Measurements from ENCODE around the gene CSHL1. TPM values are rescaled to one million over a fixed set of nuclear protein-coding genes. Genes with fewer than 3 reads are reported as not detected.
"Not testable (repeated sequence)": the region's sequence is repeated elsewhere in the genome, so short reads cannot be mapped to it uniquely, and the experiment has no call there.

CSHL1 gene
- polyA plus RNA-seq, 2 donors: not detected

GRCh38 chr17:63880706-63881105 is 30.4 kb downstream of the CSHL1 start:
- Histone ChIP-seq H3K4me3 (ENCODE audit: low read depth in 1 of 2, low read length in 2 of 2) (no peak overlapping the region), H3K27ac (ENCODE audit: low read depth in 2 of 2, low read length in 1 of 2) (no peak overlapping the region), H3K36me3 (ENCODE audit: control insufficient read depth in 2 of 2, insufficient read depth in 2 of 2, low read length in 1 of 2) (no peaks in the 10 kb centered on the region), H3K9me3 (ENCODE audit: control insufficient read depth in 2 of 2, insufficient read depth in 1 of 2, low read depth in 1 of 2, low read length in 1 of 2) (no peaks in the 10 kb centered on the region), H3K27me3 (ENCODE audit: control insufficient read depth in 1 of 2, insufficient read depth in 2 of 2, low read length in 2 of 2) (no peaks in the 10 kb centered on the region), H3K4me1 (ENCODE audit: control insufficient read depth in 2 of 2, insufficient read depth in 2 of 2, low read length in 1 of 2) (no peaks in the 10 kb centered on the region)
- 81 to 82% methylated on average over 12 of the region's 12 CpGs for WGBS, 2 donors

DNA sequence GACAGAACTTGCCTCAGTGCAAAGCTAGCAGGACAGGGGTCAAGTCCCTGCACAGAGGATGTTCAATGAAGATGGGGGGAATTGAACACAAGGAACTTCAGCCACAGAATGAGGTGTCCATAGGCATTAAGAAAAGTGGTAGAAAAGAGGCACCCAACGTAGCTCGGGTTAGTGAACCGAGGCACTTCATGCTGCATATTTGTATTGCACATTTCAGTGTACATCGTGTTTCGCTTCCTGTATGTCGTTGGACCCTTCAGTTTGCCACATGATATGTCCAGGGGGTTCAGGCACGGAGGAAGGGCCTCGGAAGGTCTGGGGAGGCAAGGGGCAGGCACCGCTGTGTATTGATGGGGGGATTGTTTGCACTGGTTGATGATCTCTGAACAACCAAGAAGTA is 32.6 kb downstream of the CSHL1 start:
- not testable (repeated sequence) for H3K36me3 ChIP-seq (ENCODE audit: control insufficient read depth in 2 of 2, insufficient read depth in 2 of 2, low read length in 1 of 2); H3K27ac ChIP-seq (ENCODE audit: low read depth in 2 of 2, low read length in 1 of 2); H3K4me1 ChIP-seq (ENCODE audit: control insufficient read depth in 2 of 2, insufficient read depth in 2 of 2, low read length in 1 of 2); H3K27me3 ChIP-seq (ENCODE audit: control insufficient read depth in 1 of 2, insufficient read depth in 2 of 2, low read length in 2 of 2); H3K4me3 ChIP-seq (ENCODE audit: low read depth in 1 of 2, low read length in 2 of 2); H3K9me3 ChIP-seq (ENCODE audit: control insufficient read depth in 2 of 2, insufficient read depth in 1 of 2, low read depth in 1 of 2, low read length in 1 of 2)
- WGBS, 2 donors: 82 to 91% methylated on average over 9 of the region's 9 CpGs

- H3K4me3 ChIP-seq (ENCODE audit: low read depth in 1 of 2, low read length in 2 of 2); H3K36me3 ChIP-seq (ENCODE audit: control insufficient read depth in 2 of 2, insufficient read depth in 2 of 2, low read length in 1 of 2); H3K9me3 ChIP-seq (ENCODE audit: control insufficient read depth in 2 of 2, insufficient read depth in 1 of 2, low read depth in 1 of 2, low read length in 1 of 2); H3K27ac ChIP-seq (ENCODE audit: low read depth in 2 of 2, low read length in 1 of 2); H3K4me1 ChIP-seq (ENCODE audit: control insufficient read depth in 2 of 2, insufficient read depth in 2 of 2, low read length in 1 of 2); H3K27me3 ChIP-seq (ENCODE audit: control insufficient read depth in 1 of 2, insufficient read depth in 2 of 2, low read length in 2 of 2): not testable (repeated sequence)
- WGBS, 2 donors: 84 to 89% methylated on average over 6 of the region's 6 CpGs
Observed at GRCh38 chr17:63874693-63875092, 36.4 kb downstream of the CSHL1 start.

DNA sequence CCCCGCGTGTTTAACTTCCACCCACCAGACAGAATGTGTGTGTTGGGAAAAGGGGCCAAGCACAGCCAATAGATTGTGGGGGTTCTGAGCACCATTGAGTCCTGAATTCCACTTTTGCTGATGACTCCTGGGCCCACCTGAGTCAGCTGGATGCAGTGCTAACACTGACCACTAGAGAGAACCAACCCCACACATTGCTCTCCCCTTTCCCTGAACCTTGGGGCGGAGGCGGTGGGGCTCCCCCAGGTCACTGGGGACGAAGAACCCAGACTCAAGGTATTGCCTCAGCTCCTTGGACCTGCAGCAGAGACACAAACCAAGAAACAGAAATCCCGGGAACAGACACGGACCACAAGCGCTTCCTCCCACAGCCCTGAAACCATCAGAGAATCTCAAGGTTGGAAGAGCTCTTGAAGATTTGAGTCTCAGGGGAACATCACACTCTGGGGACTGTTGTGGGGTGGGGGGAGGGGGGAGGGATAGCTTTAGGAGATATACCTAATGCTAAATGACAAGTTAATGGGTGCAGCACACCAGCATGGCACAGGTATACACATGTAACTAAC is 36.9 kb downstream of the CSHL1 start:
- H3K4me1 ChIP-seq (ENCODE audit: control insufficient read depth in 2 of 2, insufficient read depth in 2 of 2, low read length in 1 of 2); H3K9me3 ChIP-seq (ENCODE audit: control insufficient read depth in 2 of 2, insufficient read depth in 1 of 2, low read depth in 1 of 2, low read length in 1 of 2); H3K4me3 ChIP-seq (ENCODE audit: low read depth in 1 of 2, low read length in 2 of 2); H3K27me3 ChIP-seq (ENCODE audit: control insufficient read depth in 1 of 2, insufficient read depth in 2 of 2, low read length in 2 of 2); H3K27ac ChIP-seq (ENCODE audit: low read depth in 2 of 2, low read length in 1 of 2); H3K36me3 ChIP-seq (ENCODE audit: control insufficient read depth in 2 of 2, insufficient read depth in 2 of 2, low read length in 1 of 2): not testable (repeated sequence)
- WGBS, 2 donors: 69 to 77% methylated on average over 6 to 8 of the region's 8 CpGs

- H3K4me1 ChIP-seq (ENCODE audit: control insufficient read depth in 2 of 2, insufficient read depth in 2 of 2, low read length in 1 of 2); H3K9me3 ChIP-seq (ENCODE audit: control insufficient read depth in 2 of 2, insufficient read depth in 1 of 2, low read depth in 1 of 2, low read length in 1 of 2); H3K36me3 ChIP-seq (ENCODE audit: control insufficient read depth in 2 of 2, insufficient read depth in 2 of 2, low read length in 1 of 2); H3K27me3 ChIP-seq (ENCODE audit: control insufficient read depth in 1 of 2, insufficient read depth in 2 of 2, low read length in 2 of 2); H3K27ac ChIP-seq (ENCODE audit: low read depth in 2 of 2, low read length in 1 of 2); H3K4me3 ChIP-seq (ENCODE audit: low read depth in 1 of 2, low read length in 2 of 2): not testable (repeated sequence)
- 80 to 82% methylated on average over 6 to 7 of the region's 7 CpGs for WGBS, 2 donors
Observed at GRCh38 chr17:63873577-63873976, 37.5 kb downstream of the CSHL1 start, which contains the start of gene CSH2. Gene CSH2 (minus strand): TSS chr17:63873677. CDS start chr17:63873614, 63 bp downstream.

DNA sequence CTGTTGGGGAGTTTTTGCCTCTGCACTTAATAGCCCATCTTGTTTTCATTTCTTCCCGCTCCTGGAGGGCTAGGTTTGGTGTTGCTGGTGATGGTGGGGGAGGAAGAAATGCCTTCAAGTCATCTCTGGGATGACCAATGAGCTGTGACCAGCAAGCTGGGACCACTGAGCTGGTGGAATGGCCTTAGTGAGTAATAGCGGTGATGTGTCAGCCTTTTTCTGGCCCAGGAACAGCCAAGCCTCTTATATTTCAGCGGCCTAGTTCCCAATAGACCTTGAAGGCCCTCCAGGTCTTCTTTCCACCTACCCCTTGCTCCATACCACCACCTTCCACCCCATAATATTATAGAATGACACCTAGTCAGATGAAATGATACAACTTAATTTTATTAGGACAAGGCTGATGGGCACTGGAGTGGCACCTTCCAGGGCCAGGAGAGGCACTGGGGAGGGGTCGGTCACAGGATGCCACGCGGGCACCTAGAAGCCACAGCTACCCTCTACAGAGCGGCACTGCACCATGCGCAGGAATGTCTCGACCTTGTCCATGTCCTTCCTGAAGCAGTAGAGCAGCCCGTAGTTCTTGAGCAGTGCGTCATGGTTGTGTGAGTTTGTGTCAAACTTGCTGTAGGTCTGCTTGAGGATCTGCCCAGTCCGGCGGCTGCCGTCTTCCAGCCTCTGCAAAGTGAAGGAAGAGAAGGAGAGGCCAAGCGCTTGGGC is 39.3 kb downstream of the CSHL1 start:
- H3K4me1 ChIP-seq (ENCODE audit: control insufficient read depth in 2 of 2, insufficient read depth in 2 of 2, low read length in 1 of 2); H3K9me3 ChIP-seq (ENCODE audit: control insufficient read depth in 2 of 2, insufficient read depth in 1 of 2, low read depth in 1 of 2, low read length in 1 of 2); H3K4me3 ChIP-seq (ENCODE audit: low read depth in 1 of 2, low read length in 2 of 2); H3K36me3 ChIP-seq (ENCODE audit: control insufficient read depth in 2 of 2, insufficient read depth in 2 of 2, low read length in 1 of 2); H3K27ac ChIP-seq (ENCODE audit: low read depth in 2 of 2, low read length in 1 of 2); H3K27me3 ChIP-seq (ENCODE audit: control insufficient read depth in 1 of 2, insufficient read depth in 2 of 2, low read length in 2 of 2): not testable (repeated sequence)
- 92 to 96% methylated on average over 12 to 13 of the region's 15 CpGs for WGBS, 2 donors

DNA sequence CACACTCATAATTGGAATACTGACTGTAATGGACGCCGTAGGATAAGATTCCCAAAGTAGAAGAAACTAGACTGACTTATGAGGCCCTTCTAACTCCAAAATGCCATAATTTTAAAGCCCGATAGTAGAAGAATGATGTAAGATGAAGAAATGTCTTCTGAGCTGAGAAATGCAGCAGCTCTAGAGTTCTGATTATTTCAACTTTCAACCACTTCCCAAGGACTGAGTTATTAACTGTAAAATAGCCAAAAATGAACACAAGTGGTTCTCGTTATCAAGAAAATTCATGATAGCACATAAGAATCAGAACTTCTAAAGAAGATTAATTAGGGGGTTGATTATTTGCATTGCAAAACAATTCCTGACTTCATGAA is 40.8 kb downstream of the CSHL1 start:
- H3K27me3 ChIP-seq (ENCODE audit: control insufficient read depth in 1 of 2, insufficient read depth in 2 of 2, low read length in 2 of 2); H3K4me3 ChIP-seq (ENCODE audit: low read depth in 1 of 2, low read length in 2 of 2); H3K36me3 ChIP-seq (ENCODE audit: control insufficient read depth in 2 of 2, insufficient read depth in 2 of 2, low read length in 1 of 2); H3K9me3 ChIP-seq (ENCODE audit: control insufficient read depth in 2 of 2, insufficient read depth in 1 of 2, low read depth in 1 of 2, low read length in 1 of 2); H3K4me1 ChIP-seq (ENCODE audit: control insufficient read depth in 2 of 2, insufficient read depth in 2 of 2, low read length in 1 of 2); H3K27ac ChIP-seq (ENCODE audit: low read depth in 2 of 2, low read length in 1 of 2): not testable (repeated sequence)
- 91 to 93% methylated on average over 4 of the region's 4 CpGs for WGBS, 2 donors

DNA sequence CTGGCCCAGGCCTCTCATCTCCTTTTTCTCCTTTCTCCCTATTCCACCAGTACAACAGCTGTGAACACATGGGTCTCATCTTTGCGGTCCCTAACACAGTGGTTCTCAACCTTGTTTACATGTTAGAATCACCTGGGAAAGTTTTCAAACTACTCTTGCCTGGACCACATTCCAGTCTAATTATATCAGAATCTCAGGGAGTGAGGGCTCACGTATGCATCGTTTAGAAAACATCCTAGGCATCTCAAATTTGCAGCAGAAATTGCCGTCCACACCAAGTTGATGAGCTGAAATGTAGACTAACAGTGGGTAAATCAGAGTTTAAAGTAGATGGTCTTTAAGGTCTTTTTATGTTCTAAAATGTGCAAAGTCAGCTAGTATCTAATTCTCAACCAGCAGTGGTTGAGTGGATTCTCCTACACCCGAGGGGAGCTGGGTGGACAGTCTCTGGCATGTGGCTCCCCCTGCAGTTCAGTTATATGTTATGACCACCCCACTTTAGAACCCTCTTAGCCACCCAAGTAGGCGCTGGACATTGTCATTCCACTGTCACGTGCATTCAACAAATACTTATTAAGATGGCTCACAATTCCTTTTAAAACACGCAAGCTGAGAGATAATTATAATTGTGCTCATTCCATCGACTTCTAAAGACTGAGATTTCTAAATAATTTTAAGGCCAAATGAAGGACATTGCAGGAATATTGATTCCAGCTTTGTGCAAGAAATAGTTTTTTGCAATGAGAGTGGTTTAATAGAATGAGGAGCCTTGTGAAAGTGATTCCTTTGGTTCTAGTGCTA is 41.4 kb downstream of the CSHL1 start:
- H3K27me3 ChIP-seq (ENCODE audit: control insufficient read depth in 1 of 2, insufficient read depth in 2 of 2, low read length in 2 of 2); H3K9me3 ChIP-seq (ENCODE audit: control insufficient read depth in 2 of 2, insufficient read depth in 1 of 2, low read depth in 1 of 2, low read length in 1 of 2); H3K27ac ChIP-seq (ENCODE audit: low read depth in 2 of 2, low read length in 1 of 2); H3K4me3 ChIP-seq (ENCODE audit: low read depth in 1 of 2, low read length in 2 of 2); H3K4me1 ChIP-seq (ENCODE audit: control insufficient read depth in 2 of 2, insufficient read depth in 2 of 2, low read length in 1 of 2); H3K36me3 ChIP-seq (ENCODE audit: control insufficient read depth in 2 of 2, insufficient read depth in 2 of 2, low read length in 1 of 2): not testable (repeated sequence)
- 57 to 58% methylated on average over 9 of the region's 9 CpGs for WGBS, 2 donors

GRCh38 chr17:63866625-63867024 is 44.4 kb downstream of the CSHL1 start:
- not testable (repeated sequence) for H3K9me3 ChIP-seq (ENCODE audit: control insufficient read depth in 2 of 2, insufficient read depth in 1 of 2, low read depth in 1 of 2, low read length in 1 of 2); H3K4me1 ChIP-seq (ENCODE audit: control insufficient read depth in 2 of 2, insufficient read depth in 2 of 2, low read length in 1 of 2); H3K27ac ChIP-seq (ENCODE audit: low read depth in 2 of 2, low read length in 1 of 2); H3K36me3 ChIP-seq (ENCODE audit: control insufficient read depth in 2 of 2, insufficient read depth in 2 of 2, low read length in 1 of 2); H3K27me3 ChIP-seq (ENCODE audit: control insufficient read depth in 1 of 2, insufficient read depth in 2 of 2, low read length in 2 of 2); H3K4me3 ChIP-seq (ENCODE audit: low read depth in 1 of 2, low read length in 2 of 2)
- 78 to 82% methylated on average over 7 of the region's 7 CpGs for WGBS, 2 donors
